Nephron (organoid): ENCODE measurements around the gene GPS1.
A peak's percentile ranks its signal among the peaks of the same experiment; 100 is the strongest.

Experiments used
- H3K27ac Mint-ChIP-seq, 3 experiments: 2 replicates each; pipeline ENCODE4 v1.8.0; 2020; ENCODE audit warnings: mixed read lengths in 3 of 3, mild to moderate bottlenecking in 2 of 3, moderate library complexity in 1 of 3
- H3K27me3 Mint-ChIP-seq: 2 replicates; pipeline ENCODE4 v1.8.0; 2021; ENCODE audit warnings: low read depth, mild to moderate bottlenecking, moderate library complexity, mixed read lengths
- H3K36me3 Mint-ChIP-seq: 2 replicates; pipeline ENCODE4 v1.8.0; 2020; ENCODE audit warnings: low read depth, mixed read lengths
- H3K4me1 Mint-ChIP-seq: 2 replicates; pipeline ENCODE4 v1.8.0; 2020; ENCODE audit warnings: mixed read lengths
- H3K4me3 Mint-ChIP-seq, 3 experiments: 2 replicates each; pipeline ENCODE4 v1.8.0; 2020; ENCODE audit warnings: mild to moderate bottlenecking in 3 of 3, mixed read lengths in 3 of 3, moderate library complexity in 2 of 3
- H3K9me3 Mint-ChIP-seq: 2 replicates; pipeline ENCODE4 v1.8.0; 2020; ENCODE audit warnings: mixed read lengths
- CTCF ChIP-seq, 3 experiments: fragments of 200-600 bp; sonication (generic); IDR thresholded peaks; one replicate each; pipeline ENCODE4 v1.5.0; 2021; ENCODE audit warnings: antibody characterized with exemption in 3 of 3; ENCODE audit not compliant: unreplicated experiment in 3 of 3

Gene GPS1

DNA sequence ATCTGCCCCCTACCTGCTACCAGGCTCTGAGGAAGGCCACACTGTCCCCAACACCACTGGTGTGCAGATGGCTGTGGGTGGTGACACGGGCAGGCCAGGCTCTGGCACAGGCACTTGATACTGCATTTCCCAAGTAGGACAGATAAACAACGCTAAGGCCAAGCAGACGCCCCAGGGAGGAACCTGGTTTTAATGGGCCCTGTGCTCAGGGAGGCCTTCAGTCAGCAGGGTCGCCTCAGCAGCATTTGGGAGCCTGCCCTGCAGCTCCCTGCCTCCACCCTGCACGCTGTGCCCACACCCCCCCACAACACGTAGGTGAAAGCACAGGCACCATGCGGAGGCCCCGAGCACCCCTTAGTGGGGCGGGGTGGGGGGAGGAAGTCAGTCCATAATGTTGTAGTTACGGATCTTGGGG, 49.6 kb downstream of the GPS1 start:
- H3K9me3 Mint-ChIP-seq: no peaks in the 10 kb centered on the region
- H3K36me3 Mint-ChIP-seq: no peaks in the 10 kb centered on the region
- no peaks in the 10 kb centered on the region for H3K27me3 Mint-ChIP-seq
- TF ChIP-seq CTCF (IDR thresholded peaks at IDR 0.05; ENCODE audit: unreplicated experiment in 3 of 3): no peak
- H3K4me1 Mint-ChIP-seq: peaks cover 10% of the 10 kb centered on the region
- peak overlapping the region; percentile 57 to 68 (median 66) for H3K4me3 Mint-ChIP-seq
- peak overlapping the region in 2 of 3 experiments; percentile 42 to 59 for H3K27ac Mint-ChIP-seq

GRCh38 chr17:82101767-82102679, 50.3 kb downstream of the GPS1 start:
- peak overlapping the region; percentile 59 to 79 (median 66) for H3K27ac Mint-ChIP-seq
- H3K4me1 Mint-ChIP-seq: peaks cover 15% of the 10 kb centered on the region
- H3K9me3 Mint-ChIP-seq: no peaks in the 10 kb centered on the region
- no peak for TF ChIP-seq CTCF (IDR thresholded peaks at IDR 0.05; ENCODE audit: unreplicated experiment in 3 of 3)
- peak overlapping the region in 2 of 3 experiments; percentile 61 for H3K4me3 Mint-ChIP-seq
- H3K27me3 Mint-ChIP-seq: no peaks in the 10 kb centered on the region
- H3K36me3 Mint-ChIP-seq: no peaks in the 10 kb centered on the region

GRCh38 chr17:82103553-82104451, 52.1 kb downstream of the GPS1 start:
- Mint-ChIP-seq H3K27ac (peak overlapping the region; percentile 87 to 97 (median 90)), H3K4me3 (peak overlapping the region in 2 of 3 experiments; percentile 51 to 72), H3K4me1 (peaks cover 24% of the 10 kb centered on the region), H3K27me3 (no peaks in the 10 kb centered on the region), H3K9me3 (no peaks in the 10 kb centered on the region), H3K36me3 (no peaks in the 10 kb centered on the region)
- TF ChIP-seq CTCF (IDR thresholded peaks at IDR 0.05; ENCODE audit: unreplicated experiment in 3 of 3): no peak

DNA sequence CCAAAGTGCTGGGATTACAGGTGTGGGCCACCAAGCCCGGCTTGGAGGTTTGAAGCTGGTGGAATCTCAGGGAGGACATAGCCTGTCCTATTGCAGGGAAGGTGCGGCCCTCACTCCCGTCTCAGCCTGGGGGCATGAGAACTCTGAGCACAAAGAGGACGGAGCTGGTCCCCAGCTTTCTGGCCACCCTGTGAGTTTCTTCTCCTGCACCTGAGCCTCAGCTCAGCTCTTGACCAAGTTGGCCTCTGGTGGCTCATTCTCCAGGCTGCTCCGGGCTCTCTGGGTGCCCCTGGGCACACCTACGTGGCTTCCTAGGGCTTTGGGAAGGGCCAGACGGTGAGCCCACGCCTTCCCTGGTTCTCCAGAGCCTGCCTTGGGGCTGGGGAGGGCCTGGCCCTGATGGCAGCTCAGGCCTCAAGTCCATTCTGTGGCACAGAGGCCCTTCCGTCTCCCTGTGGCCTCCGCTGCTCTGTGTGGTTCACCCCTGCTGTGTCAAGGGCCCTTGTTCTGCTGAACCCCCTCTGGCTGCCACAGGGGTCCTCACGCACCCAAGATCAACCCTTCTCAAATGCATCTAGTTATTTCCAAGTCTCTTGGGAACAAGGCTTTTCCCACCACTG, 53.2 kb downstream of the GPS1 start:
- H3K4me1 Mint-ChIP-seq: peaks cover 28% of the 10 kb centered on the region
- H3K27ac Mint-ChIP-seq: peak overlapping the region in 2 of 3 experiments; percentile 43 to 65
- no peaks in the 10 kb centered on the region for H3K27me3 Mint-ChIP-seq
- no peak overlapping the region for H3K4me3 Mint-ChIP-seq
- H3K36me3 Mint-ChIP-seq: no peaks in the 10 kb centered on the region
- H3K9me3 Mint-ChIP-seq: no peaks in the 10 kb centered on the region
- no peak for TF ChIP-seq CTCF (IDR thresholded peaks at IDR 0.05; ENCODE audit: unreplicated experiment in 3 of 3)

DNA sequence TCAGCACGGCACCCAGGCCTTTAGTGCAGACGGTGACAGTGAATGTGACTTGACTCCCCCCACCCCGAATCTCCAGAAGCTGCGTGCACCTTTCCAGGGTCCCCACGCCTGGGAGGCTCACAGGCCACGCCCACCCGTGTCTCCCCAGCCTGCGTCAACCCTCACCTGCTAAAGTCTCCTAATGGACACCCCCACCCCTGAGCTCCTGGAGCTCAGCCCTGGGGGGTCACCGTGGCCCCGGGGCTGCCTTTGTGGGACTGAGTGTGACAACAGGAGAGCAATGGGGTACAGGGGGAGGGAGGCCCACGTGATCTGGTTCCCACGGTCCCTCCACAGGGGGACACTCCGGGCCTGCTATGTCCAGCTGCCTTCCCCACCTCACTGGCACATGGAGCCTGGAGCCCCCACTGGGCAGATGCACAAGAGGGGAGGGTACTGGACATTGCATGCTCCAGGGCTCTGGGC, 53.8 kb downstream of the GPS1 start:
- H3K27me3 Mint-ChIP-seq: no peaks in the 10 kb centered on the region
- TF ChIP-seq CTCF (IDR thresholded peaks at IDR 0.05; ENCODE audit: unreplicated experiment in 3 of 3): no peak

More for the DNA sequence above, 53.8 kb downstream of the GPS1 start:
- Mint-ChIP-seq H3K4me3 (no peak overlapping the region), H3K4me1 (peaks cover 28% of the 10 kb centered on the region), H3K36me3 (no peaks in the 10 kb centered on the region), H3K27ac (peak overlapping the region in 2 of 3 experiments; percentile 43 to 65), H3K9me3 (no peaks in the 10 kb centered on the region)
